ENCODE measurements around the gene EME2. TPM values are rescaled to one million over a fixed set of nuclear protein-coding genes. Genes with fewer than 3 reads are reported as not detected.
"Not testable (repeated sequence)": the region's sequence is repeated elsewhere in the genome, so short reads cannot be mapped to it uniquely, and the experiment has no call there.

EME2 gene
- 1 to 10 TPM; 5.1 to 5.5 (median 5.2) TPM for polyA plus RNA-seq (ENCODE audit: insufficient read length in 3 of 3)

DNA sequence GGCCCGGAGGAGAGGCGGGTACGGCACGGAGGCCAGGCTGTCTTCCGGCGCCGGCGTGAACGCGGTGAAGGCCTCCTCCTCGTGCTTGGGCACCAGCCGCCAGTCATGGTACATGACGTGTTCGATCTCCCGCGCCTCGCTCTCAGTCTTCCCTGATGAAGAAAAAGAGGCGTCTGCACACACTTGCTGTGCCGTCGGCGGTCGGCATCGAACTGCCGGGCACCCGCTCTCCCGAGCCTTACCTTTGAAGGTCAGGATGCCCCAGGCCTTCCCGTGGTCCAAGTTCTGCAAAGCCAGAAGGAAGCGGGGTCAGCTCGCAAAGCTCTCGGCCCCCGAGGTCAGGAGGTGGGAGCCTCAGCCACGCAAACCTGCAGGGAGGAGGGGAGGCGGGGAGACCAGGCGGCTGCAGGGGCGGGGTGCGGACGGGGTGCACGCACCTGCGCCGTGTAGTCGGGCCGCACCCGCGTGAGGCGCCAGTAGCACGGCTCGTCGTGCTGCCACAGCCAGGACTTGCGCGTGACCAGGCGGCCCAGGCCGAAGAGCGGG lies at the start of gene EME2:
Gene EME2 (plus strand): TSS at position 449 of the 546 bp plus-strand sequence. CDS start 418 bp downstream, outside the sequence.
- DNase-seq (ENCODE audit: low read depth in 3 of 3, low spot score in 2 of 3): no peak

DNA sequence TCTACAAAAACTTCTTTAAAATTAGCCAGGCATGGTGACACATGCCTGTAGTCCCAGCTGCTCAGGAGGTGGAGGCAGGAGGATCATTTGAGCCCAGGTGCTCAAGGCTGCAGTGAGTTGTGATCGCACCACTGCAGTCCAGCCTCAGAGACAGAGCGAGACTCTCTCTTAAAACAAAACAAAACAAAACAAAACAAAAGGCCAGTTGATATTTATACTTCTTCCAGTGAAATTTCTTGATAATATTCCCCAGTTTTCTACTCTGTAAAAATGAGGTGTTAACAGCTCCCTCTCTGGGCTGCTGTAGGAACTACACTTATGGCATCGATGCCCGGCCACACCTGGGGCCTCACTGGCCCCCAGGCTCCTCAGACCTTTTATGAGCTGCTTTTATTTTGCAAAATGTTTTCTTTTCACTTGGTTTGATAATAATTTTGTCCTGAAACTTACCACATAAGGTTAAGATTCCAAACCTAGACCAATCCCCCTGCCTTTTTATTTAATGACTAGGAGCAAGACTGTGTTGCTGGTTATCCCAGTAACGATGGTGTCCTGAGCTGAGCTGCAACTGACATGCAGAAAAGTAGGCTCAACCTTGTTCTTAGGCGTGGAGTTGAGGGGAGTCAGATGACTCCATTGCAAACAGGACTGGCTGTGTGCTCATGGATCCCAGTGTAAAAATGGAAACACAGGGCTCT lies 49.0 kb upstream of the EME2 start:
- no peak for DNase-seq (ENCODE audit: low read depth in 3 of 3, low spot score in 2 of 3)

GRCh38 chr16:1724491-1724890 lies 48.1 kb upstream of the EME2 start:
- DNase-seq (ENCODE audit: low read depth in 3 of 3, low spot score in 2 of 3): no peak

DNA sequence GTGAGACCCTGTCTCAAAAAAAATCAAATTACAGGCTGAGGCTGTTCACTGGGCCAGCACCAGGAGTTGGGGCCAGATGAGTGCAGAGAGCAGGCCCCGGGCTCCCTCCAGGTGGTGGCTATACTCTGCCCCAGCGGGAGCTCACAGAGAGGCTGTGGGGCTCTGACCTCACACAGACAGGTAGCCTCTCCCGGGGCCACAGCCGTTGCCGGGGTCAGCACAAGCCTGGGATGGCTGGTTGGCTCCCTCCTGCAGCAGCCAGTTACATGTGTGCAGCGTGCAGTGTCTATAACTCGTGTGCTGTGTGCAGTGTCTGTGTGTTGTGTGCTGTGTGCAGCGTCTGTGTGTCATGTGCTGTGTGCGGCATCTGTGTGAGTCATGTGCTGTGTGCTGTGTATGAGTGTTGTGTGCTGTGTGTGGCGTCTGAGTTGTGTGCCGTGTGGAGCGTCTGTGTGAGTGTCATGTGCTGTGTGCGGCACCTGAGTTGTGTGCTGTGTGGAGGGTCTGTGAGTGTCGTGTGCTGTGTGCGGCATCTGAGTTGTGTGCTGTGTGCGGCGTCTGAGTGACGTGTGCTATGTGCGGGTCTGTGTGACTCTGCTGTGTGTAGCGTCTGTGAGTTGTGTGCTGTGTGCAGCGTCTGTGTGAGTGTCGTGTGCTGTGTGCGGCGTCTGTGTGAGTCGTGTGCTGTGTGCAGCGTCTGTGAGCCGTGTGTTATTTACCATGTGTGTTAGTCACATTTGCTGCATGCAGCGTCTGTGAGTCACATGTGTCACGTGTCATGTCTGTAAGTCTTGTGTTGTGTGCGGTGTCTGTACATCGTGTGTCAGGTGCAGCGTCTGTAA lies 45.7 kb upstream of the EME2 start:
- DNase-seq (ENCODE audit: low read depth in 3 of 3, low spot score in 2 of 3): no peak

DNA sequence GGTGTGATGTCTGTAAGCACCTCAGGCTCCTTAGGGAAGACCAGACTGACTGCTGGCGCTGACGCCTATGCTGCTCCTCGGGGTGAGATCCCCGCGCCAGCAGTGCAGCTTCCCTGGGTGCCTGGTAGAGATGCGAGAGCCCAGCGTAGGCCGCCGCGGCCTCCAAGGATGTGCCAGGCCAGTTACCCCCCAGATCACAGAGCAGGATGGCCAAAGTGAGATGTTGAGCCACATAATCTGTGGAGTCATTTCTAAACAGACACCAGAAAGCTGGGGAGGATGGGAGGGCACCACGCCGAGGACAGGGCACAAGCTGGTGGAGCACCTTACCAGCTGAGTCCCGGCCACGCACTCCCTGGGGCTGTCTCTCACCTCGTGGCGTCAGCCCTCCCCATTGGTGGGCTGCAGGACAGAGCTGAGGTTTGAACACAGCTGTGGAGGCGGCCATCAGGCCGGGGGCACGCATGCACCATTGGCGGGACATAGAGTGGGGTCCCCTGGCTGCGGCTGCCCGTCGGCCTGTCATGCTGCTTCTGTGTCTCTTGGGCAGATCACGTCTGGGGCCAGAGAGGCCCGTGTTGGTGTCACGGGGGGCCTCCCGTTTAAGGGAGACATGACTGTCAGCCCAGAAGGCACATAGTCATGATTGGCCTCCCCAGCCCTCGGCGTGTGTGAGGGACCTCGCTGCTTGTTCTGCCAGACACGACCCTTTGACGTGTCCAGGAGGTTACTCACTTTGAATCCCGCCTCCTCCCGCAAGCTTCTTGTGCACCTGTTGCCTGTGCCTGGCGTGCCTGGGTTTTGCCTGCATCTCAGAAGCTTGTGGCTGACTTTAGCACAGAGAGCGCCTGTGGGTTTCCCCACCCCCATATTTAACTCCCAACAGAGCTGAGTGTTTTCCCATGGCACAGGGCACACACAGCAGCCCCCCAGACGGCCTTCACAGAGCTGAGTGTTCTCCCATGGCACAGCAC lies 44.7 kb upstream of the EME2 start:
- no peak for DNase-seq (ENCODE audit: low read depth in 3 of 3, low spot score in 2 of 3)

GRCh38 chr16:1729026-1729425 lies 43.6 kb upstream of the EME2 start:
- no peak for DNase-seq (ENCODE audit: low read depth in 3 of 3, low spot score in 2 of 3)

DNA sequence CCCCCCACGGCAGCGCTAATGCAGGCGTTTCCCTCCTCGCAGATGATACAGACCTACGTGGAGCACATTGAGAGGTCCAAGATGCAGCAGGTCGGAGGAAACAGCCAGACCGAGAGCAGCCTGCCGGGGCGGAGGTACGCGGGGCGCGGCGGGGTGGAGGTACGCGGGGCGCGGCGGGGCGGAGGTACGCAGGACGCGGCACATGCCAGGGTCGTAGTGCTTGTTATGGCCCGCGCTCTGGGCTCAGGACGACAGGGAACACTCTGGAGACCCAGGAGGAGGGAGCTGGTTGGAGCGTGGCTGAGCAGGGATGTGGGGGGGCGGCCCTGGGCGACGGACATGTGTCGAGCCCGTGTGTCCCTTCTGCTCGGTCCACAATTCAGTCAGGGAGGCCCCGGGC lies 43.2 kb upstream of the EME2 start:
- DNase-seq (ENCODE audit: low read depth in 3 of 3, low spot score in 2 of 3): no peak

DNA sequence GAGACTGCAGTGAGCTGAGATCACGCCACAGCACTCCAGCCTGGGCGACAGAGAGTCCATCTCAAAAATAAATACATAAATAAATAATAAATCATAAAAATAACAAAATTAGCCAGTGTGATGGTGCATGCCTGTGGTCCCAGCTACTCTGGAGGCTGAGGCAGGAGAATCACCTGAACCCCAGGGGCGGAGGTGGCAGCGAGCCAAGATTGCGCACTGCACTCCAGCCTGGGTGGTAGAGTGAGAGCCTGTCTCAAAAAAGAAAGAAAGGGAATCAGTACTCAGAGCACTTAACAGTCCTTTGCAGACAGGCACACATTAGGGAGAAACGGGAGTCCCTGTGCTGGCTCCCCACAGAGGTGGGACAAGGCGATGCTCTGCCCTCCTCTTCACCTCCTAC lies 41.5 kb upstream of the EME2 start:
- DNase-seq (ENCODE audit: low read depth in 3 of 3, low spot score in 2 of 3): no peak

GRCh38 chr16:1731603-1732002 lies 41.0 kb upstream of the EME2 start:
- no peak for DNase-seq (ENCODE audit: low read depth in 3 of 3, low spot score in 2 of 3)

- no peak for DNase-seq (ENCODE audit: low read depth in 3 of 3, low spot score in 2 of 3)
These were observed 40.5 kb upstream of the EME2 start for GRCh38 chr16:1732071-1732470.

DNA sequence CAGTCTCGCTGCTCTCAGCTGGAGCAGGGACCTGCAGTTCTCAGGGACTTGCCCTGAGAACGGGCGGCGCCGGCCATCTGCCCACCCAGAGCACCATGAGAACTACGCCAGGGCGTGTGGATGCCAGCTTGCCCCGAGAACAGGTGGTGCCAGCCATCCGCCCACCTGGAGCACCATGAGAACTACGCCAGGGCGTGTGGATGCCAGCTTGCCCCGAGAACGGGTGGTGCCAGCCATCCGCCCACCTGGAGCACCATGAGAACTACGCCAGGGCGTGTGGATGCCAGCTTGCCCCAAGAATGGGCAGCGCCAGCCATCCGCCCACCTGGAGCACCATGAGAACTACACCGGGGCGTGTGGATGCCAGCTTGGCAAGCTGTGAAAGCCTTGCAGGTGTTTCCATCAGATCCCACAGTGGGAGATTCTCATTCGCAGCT lies 40.0 kb upstream of the EME2 start:
- not testable (repeated sequence) for DNase-seq (ENCODE audit: low read depth in 3 of 3, low spot score in 2 of 3)

DNA sequence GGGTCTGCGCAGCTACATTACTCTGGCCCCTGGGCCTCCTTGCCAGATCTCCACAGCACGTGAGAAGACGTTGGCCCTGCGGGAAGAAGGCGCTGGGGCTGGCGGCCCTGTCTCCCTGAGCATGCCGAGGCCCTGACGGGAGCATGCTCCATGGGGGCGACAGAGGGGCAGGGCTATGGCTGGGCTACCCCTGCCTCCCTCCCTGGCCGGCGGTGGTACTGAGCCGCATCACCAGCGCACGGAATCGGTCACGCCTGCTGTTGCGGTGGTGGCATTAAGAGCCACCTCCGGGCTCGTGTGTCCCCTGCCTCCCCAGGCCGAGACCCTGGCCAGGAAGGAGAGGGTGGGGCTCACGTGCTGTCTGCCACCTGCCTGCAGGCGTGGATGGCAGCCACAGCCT lies 38.5 kb upstream of the EME2 start:
- DNase-seq (ENCODE audit: low read depth in 3 of 3, low spot score in 2 of 3): no peak

DNA sequence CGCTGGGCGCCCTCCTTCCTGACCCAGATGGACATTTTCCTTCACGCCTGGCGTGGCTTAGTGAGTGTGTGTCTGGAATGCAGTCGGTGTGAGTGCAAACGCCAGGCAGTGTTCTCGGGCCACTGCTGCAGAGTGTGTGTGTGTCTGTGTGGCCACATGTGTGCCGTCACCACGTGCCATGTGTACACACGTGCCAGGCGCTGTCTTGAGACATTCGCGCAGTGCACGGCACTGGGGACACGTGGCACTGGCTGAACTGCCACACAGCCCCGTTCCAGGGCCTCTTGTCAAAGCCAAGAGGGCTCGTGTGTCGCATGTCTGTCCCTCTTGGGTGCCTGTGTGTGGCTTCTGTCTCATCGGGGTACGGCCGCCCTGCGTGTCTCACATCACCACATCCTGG lies 37.8 kb upstream of the EME2 start:
- no peak for DNase-seq (ENCODE audit: low read depth in 3 of 3, low spot score in 2 of 3)

DNA sequence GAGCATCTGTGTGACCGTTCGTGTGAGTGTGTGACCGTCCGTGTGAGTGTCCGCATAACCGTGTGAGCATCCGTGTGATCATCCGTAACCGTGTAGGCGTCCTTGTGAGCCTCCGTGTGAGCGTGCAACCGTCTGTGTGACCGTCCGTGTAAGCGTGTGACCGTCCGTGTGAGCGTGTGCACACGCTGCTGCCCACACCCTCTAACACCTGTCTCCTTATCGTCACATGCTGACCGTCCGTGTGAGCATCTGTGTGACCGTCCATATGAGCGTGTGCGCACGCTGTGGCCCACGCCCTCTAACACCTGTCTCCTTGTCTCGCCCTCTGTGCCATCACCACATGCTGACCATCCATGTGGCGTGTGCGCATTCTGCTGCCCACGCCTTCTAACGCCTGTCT lies 32.4 kb upstream of the EME2 start:
- no peak for DNase-seq (ENCODE audit: low read depth in 3 of 3, low spot score in 2 of 3)

DNA sequence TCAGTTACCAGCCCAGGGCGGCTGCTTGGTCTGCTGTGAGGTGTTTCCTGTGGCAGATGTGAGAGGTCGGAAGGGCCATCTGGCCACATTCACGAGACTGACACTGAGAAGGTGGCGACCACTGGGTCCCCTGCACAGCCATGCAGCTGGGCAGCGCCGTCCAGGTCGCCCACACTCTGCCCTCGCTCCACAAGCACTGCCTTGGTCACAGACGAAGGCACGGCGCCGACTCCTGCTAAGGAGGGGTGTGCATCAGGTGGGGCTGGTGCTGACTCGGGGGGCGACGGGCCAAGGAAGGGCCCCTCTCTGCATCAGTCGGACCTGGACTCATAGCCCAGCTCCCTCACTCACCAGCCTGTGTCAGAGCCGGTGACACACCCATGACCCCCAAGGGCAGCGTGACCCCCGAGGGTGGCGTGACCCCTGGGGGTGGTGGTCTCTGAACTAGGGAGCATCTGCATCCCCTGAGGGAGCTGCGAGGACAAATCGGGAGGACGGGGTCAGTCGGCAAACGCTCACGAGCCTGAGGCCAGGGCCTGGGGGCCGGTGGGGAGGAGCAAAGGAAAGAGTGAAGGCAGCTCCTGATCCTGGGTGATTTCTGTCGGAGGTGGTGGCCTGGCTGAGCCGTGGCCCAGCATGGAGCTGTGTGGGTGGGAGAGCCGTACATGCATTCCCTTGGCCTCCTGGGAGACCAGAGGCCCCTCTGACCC lies 31.7 kb upstream of the EME2 start:
- no peak for DNase-seq (ENCODE audit: low read depth in 3 of 3, low spot score in 2 of 3)

DNA sequence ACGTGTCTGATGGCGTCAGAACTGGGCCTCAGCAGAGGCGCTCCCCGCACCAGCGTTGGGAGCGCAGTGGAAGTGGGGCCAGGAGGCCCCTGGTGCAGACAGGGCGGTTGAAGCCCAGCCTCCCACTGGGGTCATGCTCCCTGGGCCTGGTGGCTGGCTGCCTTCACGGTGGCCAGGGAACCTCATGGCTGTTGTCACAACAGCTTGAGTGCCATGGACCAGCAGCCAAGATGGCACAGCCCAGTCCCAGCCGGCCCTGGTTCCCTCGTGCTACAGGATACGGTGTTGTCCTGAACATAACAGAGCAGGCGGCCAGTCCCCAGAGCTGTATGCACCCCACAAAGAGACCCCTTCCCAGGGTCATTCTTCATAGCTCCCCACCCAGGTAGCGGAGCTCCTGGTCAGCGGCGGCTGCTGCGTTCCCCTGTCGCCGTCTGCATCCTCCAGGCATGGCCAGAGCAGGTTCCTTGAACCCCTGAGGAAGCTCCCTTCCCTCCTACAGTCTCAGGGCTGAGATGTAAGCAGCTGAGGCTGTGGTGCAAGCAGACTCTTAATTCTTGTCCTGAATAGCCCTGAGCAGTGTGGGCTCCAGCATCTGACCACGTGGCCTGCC lies 31.0 kb upstream of the EME2 start:
- DNase-seq (ENCODE audit: low read depth in 3 of 3, low spot score in 2 of 3): no peak

DNA sequence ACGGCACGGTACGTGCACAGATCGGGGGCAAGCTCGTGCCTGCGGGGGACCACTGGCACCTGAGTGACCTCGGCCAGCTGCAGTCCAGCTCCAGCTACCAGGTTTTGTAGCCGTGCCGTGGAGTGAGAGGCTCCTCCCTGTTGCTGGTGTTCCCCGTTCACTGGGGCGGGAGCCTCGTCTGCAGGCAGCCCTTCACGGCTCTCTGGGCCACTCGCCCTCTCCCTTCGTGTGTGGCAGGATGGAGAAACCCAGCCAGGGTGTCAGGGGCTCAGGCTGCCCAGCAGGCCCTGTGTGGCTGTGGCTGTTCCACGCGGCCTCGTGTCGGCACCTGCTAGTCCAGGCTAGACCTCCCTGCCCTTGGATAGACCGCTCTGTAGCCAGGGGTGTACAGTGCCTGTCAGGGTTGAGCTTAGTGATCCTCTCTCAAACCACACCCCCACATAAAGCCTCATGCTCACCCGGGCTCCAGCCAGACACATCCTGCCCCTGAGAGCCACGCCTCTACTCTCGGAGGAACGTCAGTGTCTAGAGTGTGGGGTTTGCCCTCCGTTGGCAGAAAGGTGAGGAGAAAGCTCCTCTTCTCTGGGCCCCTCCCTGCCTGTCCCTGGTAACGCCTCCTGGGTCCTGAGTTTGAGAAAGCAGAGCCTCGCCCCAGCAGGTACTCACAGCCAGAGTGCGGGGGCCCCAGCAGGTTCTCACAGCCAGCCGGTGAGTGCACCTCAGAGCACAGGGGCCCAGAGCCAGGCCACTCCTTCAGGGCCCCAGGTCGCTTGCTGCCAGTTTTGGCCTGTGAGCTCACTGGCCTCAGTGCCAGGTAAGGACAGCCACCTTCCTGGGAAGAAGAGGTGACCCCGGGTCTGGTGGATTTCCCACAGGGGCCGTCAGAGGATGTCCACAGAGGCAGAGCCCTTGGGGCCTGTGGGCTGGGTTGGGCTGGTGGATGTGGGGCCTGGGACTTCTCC lies 29.0 kb upstream of the EME2 start:
- DNase-seq (ENCODE audit: low read depth in 3 of 3, low spot score in 2 of 3): no peak

DNA sequence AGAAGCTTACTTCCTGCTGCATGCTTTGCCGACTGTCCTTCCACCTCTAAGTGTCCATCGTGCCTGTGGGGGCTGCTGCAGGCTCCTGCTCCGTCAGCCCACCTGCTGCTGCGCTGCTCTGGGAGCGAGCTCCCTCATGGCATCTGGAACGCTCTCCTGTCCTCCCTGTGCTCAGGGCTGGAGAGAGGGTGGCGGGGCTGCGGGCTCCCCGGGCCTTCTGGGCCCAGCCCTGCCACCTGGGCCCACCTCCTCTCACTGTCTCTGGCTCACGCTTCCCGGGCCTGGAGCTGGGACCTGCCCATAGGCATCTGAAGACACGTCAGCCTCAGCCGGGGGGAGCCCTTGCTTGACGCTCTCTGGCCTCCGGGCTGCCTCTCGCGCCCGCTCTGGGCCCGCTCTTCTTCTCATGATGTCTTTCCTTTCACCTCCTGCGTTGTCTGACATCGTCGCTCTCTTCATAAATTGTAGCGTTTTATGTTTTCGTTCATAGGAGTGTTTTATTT lies 28.2 kb upstream of the EME2 start:
- DNase-seq (ENCODE audit: low read depth in 3 of 3, low spot score in 2 of 3): no peak
